Epithelial cell of esophagus (primary cell): ENCODE data around the gene DOCK4.

Experiments used
- DNase-seq: peaks from one replicate; pipeline ENCODE4 v3.0.0; 2010; ENCODE audit warnings: low read depth
- H3K4me3 ChIP-seq: 2 replicates; pipeline ENCODE4 v1.5.1; 2011; ENCODE audit warnings: mild to moderate bottlenecking, low read length, control low read depth
- CTCF ChIP-seq: IDR thresholded peaks from 2 replicates; pipeline ENCODE4 v1.5.1; 2011; ENCODE audit warnings: low read depth, mild to moderate bottlenecking, low read length, control low read depth, inconsistent platforms; ENCODE audit not compliant: insufficient read depth; ENCODE audit errors: missing control alignments

Gene DOCK4

GRCh38 chr7:112065758-112066157 is 140.4 kb downstream of the DOCK4 start:
- no peak for DNase-seq
- TF ChIP-seq CTCF: no peak
- no peak overlapping the region for H3K4me3 ChIP-seq

- peak; percentile 25 for DNase-seq
- TF ChIP-seq CTCF: no peak
- H3K4me3 ChIP-seq: no peak overlapping the region
These were observed 141.4 kb downstream of the DOCK4 start for GRCh38 chr7:112064627-112065385.

- DNase-seq: no peak
- TF ChIP-seq CTCF: no peak
- H3K4me3 ChIP-seq: no peak overlapping the region
These were observed 142.2 kb downstream of the DOCK4 start for GRCh38 chr7:112063974-112064373.

- DNase-seq: no peak
- H3K4me3 ChIP-seq: no peak overlapping the region
- TF ChIP-seq CTCF: no peak
These were observed 145.1 kb downstream of the DOCK4 start for GRCh38 chr7:112061051-112061450.

GRCh38 chr7:112060625-112061024 is 145.6 kb downstream of the DOCK4 start:
- TF ChIP-seq CTCF: no peak
- DNase-seq: no peak
- no peak overlapping the region for H3K4me3 ChIP-seq

GRCh38 chr7:112059675-112060074 is 146.5 kb downstream of the DOCK4 start:
- no peak for DNase-seq
- no peak for TF ChIP-seq CTCF
- H3K4me3 ChIP-seq: no peak overlapping the region

GRCh38 chr7:112058686-112059085 is 147.5 kb downstream of the DOCK4 start:
- no peak overlapping the region for H3K4me3 ChIP-seq
- DNase-seq: no peak
- no peak for TF ChIP-seq CTCF
